NCI-H774 (cell line): ENCODE measurements around the gene ATG9A.
"Not testable (repeated sequence)": the region's sequence is repeated elsewhere in the genome, so short reads cannot be mapped to it uniquely, and the experiment has no call there.

ENCODE experiments used
- DNase-seq: peaks from one replicate; lab custom pipeline; 2025; lab: John Stamatoyannopoulos, UW

Gene ATG9A

GRCh38 chr2:219229305-219230058 lies at the start of gene ATG9A, which contains the start of gene ANKZF1:
Gene ATG9A, minus strand, starts transcription at chr2:219229636. Its CDS starts 1,612 bp downstream, at chr2:219228024.
Gene ANKZF1, plus strand, starts transcription at chr2:219229806. Its CDS starts 452 bp downstream, at chr2:219230258.
- peak; percentile 98 for DNase-seq

- no peak for DNase-seq
These were observed 49.3 kb upstream of the ATG9A start for GRCh38 chr2:219278655-219279150.

DNA sequence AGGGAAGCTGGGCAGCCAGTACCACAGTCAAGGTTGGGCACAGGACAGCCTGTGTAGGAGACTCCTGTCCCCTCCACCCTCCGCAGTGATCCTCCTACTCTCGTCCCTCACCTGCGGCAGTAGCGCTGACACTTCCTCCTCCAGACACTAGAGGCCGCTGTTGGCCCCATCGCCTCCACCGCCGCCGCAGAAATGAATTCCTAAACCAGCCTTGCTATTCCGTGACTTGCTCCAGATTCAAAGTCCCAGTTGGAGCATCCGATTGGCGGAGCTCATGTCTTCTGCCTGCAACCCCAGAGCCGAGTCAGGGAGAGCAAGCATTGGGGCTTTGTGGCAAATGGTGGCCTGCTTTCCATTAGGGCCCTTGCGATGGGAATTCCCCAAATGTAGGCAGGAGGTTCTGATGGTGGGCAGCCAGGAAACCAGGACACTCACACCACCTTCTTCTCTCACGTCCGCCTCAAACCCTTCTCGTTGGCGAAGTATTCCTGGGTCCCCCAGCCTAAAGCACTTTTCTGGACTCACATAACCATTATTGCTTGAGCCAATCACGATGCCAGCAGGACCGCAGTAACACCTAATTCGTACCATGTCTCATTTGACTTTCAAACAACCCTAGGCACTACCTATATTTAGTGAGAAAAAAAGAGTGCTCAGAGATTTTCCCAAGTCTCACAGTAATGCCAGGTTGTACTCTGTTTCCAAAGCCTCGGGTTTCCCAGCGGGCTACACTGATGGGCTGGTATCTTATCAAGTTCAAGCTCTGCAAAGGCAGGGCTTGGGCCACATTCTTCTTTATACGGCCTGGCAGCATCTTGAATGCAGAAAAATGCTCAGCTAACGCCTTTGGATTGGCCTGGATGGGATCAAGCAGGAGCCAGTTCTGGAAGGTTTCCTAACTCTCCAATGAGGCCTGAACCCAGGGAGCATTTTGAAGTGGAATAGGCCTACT lies 48.5 kb upstream of the ATG9A start:
- peak; percentile 60 for DNase-seq

- DNase-seq = no peak
These were observed 45.0 kb upstream of the ATG9A start for GRCh38 chr2:219274361-219274921.

DNA sequence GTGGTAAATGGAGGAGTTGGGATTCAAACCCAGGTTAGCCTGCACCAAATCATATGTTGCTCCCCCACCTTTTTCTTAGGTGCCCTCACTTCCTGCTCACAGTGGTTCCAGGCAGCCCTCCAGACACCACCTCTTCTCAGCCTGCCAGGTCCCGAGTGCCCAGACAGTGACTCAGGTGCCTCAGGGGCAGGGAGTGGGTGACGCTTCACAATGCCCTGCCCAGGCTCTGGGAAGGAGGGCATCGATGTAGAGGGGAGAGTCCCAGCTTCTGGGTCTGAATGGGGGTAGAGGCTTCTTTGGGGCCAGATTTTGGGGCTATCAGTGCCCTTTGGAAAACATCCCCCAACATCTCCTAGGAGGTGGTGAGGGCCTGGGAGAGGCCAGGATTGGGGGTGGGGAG lies 44.5 kb upstream of the ATG9A start:
- no peak for DNase-seq

- no peak for DNase-seq
These were observed 43.6 kb upstream of the ATG9A start for GRCh38 chr2:219272995-219273394.

GRCh38 chr2:219272356-219272755 lies 42.9 kb upstream of the ATG9A start:
- DNase-seq = no peak

DNA sequence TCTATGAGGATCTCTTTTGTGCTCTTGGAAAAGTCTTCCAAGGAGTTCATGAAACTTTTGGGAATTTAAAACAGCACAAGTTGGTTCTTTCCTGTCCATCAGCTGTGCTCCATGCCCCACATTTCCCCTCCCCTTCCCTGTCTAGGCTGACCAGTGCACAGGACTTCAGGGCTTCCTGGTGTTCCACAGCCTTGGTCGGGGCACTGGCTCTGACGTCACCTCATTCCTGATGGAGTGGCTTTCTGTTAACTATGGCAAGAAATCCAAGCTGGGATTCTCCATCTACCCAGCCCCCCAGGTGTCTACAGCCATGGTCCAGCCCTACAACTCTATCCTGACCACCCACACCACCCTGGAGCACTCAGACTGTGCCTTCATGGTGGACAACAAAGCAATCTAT lies 41.6 kb upstream of the ATG9A start:
- no peak for DNase-seq

- no peak for DNase-seq
These were observed 40.6 kb upstream of the ATG9A start for GRCh38 chr2:219270055-219270372.

DNA sequence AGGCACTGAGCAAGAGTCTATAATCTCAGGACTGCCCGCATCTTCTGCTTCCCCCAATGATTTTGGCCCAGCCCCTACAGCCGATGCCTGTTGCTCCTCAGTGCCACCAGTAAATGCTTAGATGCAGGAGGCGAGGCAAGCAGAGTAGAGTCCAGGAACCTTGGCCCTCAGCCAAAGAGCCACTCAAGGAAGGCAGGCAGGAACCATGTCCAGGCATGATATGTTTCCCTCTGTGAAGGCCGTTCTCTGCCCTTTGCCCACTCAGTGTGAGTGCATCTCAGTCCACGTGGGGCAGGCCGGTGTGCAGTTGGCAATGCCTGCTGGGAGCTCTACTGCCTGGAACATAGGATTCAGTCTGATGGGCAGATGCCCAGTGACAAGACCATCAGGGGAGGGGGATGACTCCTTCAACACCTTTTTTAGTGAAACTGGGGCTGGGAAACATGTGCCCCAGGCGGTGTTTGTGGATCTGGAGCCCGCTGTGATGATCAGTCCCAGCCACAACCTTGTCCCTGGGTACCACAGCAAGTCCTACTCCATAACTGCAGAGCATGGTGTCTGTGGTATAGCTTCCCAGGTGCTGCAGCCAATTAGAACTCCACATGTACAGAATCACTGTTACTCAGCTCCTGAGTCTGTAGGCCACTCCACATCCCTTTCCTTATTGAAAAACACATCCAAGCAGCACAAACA lies 40.1 kb upstream of the ATG9A start:
- no peak for DNase-seq

GRCh38 chr2:219268294-219268693 lies 38.9 kb upstream of the ATG9A start:
- DNase-seq = no peak

- DNase-seq = no peak
These were observed 37.5 kb upstream of the ATG9A start for GRCh38 chr2:219266886-219267285.

- no peak for DNase-seq
These were observed 36.8 kb upstream of the ATG9A start for GRCh38 chr2:219266232-219266631.

DNA sequence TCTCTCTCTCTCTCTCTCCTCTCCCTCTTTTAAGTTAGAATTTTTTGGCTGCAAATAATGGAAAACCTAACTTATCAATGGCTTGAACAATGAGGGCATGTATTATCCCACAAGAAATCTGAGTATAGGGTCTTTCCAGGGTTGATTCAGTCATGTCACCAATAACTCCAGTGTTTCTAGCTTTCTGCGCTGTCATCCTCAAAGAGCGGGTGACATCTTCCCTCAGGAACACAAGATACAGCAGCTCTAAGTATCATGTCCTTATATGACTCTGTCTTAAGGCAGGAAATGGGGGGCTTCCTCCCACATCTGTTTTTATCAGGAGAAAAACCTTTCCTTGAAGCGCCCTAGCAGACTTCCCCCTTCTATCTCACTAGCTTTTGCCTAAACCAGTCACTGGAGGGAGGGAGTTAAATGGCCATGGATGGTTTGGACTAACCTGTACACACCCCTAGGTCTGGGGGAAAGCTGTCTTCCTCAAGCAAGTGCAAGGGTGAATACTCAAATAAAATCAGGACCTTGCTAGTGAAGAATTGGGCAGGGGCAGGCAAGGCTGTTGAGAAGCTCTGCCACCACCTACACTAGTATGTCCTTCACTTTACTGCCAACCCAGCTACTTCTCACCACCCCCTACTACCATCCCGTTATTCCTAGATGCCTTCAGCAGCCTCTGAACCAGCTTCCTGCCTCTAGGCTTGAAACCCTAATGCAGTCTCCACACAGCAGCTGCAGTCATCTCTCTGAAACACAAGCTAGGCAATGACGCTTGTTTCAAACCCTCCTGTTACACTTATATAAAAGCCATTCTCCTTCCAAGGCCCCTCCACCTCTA lies 31.8 kb upstream of the ATG9A start:
- no peak for DNase-seq

GRCh38 chr2:219258942-219259341 lies 29.5 kb upstream of the ATG9A start:
- DNase-seq = not testable (repeated sequence)

- DNase-seq = no peak
These were observed 25.3 kb upstream of the ATG9A start for GRCh38 chr2:219254590-219255201.

- peak; percentile 75 for DNase-seq
These were observed 24.5 kb upstream of the ATG9A start, which contains the start of gene TUBA4A for GRCh38 chr2:219253753-219254589. Gene TUBA4A, minus strand, starts transcription at chr2:219253918. Its CDS starts 60 bp downstream, at chr2:219253858.

DNA sequence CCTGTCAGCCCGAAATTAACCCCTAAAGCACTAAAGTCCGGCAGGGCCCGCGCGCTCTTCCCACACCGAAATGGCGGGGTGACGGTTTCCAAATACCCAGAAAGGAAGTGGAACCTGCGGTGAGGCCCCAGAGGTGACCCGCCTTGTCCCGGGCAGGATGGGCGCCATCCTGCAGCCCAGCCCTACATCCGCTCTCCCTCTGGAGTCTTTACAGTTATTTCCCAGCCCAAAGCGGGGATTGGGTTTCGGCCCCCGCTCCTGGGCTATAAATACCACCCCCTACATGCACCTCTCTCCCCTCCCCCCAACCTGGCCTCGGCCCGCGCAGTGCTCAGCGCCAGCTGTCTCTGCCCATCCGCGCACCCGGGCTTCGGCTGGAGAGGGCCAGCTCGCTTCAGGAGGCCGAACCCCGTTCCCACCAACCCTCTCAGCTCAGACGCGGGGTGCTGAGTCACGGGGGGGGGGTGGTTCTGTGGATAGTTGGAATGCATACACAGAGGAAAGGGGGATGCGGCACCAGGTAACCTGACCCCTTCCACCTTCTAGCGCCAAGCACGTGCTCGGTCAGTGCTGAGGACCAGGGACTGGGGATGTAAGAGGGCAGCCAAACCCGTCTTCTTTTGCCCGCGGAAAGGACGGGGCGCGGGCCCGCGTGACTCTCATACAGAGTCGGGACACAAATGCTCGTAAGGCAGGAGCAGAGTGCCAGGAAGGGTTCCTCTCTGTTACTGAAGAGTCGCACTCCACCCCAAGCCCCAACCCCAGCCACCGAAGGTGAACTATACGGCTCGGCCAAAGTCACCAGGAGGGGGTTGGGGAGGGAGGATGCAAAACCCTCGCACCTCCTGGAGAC lies 23.7 kb upstream of the ATG9A start, which contains the start of gene TUBA4B:
Gene TUBA4B (plus strand): TSS at position 344 of the 853 bp plus-strand sequence. CDS start 165 bp downstream, at position 509.
- no peak for DNase-seq

- no peak for DNase-seq
These were observed 23.1 kb upstream of the ATG9A start for GRCh38 chr2:219252570-219252899.
